ENCODE results near the gene MAP3K1.

DNA sequence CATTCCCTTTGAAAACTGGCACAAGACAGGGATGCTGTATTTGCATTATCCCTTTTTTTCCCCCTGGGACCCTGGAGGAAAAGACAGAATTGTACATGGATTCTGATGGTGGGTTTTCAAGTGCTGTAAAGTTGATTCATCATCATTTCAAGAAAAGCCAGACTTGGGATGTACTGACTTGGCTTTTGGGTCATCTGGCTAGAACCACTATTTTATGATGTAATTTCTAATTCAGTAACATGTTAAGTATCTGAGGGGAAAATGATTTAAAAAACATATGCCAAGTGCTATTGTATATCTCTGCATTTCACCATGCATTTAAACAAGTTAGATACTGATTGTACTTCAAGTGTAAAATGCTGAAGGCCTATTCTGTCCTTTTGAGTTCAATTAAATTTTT lies 15.2 kb upstream of the MAP3K1 start:
- TF ChIP-seq POLR2AphosphoS5 (IDR thresholded peaks at IDR 0.05; ENCODE audit: low read depth, low read length): no peak
- TF ChIP-seq, protein P1, sequence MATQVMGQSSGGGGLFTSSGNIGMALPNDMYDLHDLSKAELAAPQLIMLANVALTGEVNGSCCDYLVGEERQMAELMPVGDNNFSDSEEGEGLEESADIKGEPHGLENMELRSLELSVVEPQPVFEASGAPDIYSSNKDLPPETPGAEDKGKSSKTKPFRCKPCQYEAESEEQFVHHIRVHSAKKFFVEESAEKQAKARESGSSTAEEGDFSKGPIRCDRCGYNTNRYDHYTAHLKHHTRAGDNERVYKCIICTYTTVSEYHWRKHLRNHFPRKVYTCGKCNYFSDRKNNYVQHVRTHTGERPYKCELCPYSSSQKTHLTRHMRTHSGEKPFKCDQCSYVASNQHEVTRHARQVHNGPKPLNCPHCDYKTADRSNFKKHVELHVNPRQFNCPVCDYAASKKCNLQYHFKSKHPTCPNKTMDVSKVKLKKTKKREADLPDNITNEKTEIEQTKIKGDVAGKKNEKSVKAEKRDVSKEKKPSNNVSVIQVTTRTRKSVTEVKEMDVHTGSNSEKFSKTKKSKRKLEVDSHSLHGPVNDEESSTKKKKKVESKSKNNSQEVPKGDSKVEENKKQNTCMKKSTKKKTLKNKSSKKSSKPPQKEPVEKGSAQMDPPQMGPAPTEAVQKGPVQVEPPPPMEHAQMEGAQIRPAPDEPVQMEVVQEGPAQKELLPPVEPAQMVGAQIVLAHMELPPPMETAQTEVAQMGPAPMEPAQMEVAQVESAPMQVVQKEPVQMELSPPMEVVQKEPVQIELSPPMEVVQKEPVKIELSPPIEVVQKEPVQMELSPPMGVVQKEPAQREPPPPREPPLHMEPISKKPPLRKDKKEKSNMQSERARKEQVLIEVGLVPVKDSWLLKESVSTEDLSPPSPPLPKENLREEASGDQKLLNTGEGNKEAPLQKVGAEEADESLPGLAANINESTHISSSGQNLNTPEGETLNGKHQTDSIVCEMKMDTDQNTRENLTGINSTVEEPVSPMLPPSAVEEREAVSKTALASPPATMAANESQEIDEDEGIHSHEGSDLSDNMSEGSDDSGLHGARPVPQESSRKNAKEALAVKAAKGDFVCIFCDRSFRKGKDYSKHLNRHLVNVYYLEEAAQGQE (IDR thresholded peaks at IDR 0.05; ENCODE audit: insufficient read depth in 1 of 2, low read depth in 2 of 2, low read length in 2 of 2): no peak

Data from PFSK-1 (cell line).